ENCODE data around the gene LMBRD1. TPM values are rescaled to one million over a fixed set of nuclear protein-coding genes. Genes with fewer than 3 reads are reported as not detected.

The LMBRD1 gene
- total and polyA plus RNA-seq, 2 of the 8 experiments (the other 6 are each of a cell fraction or from before 2014, with no cell fraction given): 9.1 to 16.8 TPM

- no peak for TF ChIP-seq SP2 (IDR thresholded peaks at IDR 0.05; ENCODE audit: low read length)
- no peak for TF ChIP-seq BACH1 (IDR thresholded peaks at IDR 0.05; ENCODE audit: low read length)
- TF ChIP-seq JUN (IDR thresholded peaks at IDR 0.05; ENCODE audit: low read depth, low read length): no peak
Observed at GRCh38 chr6:69819138-69819537, 22.3 kb upstream of the LMBRD1 start (continued).
